NT2/D1 (cell line): ENCODE results near the gene TK1.

ENCODE experiments used
- YY1 ChIP-seq: IDR thresholded peaks from 2 replicates; pipeline ENCODE4 v1.6.1; 2011; ENCODE audit not compliant: insufficient read length, insufficient read depth
- ZNF274 ChIP-seq: IDR thresholded peaks from 2 replicates; pipeline ENCODE4 v1.6.1; 2011; ENCODE audit warnings: mild to moderate bottlenecking, low read depth, low read length

GRCh38 chr17:78146471-78146869 is 40.4 kb downstream of the TK1 start:
- TF ChIP-seq ZNF274 (no peak), YY1 (no peak)
